Heart right ventricle (tissue), 16 donors: ENCODE measurements around the gene UQCC5. TPM values are rescaled to one million over a fixed set of nuclear protein-coding genes. Genes with fewer than 3 reads are reported as not detected.

Source experiments
- ATAC-seq, 8 donors: fragments of 200-7000 bp; cut with Tn5 transposase; one replicate each; pipeline ENCODE4 v1.9.1; 2020; ENCODE audit warnings: mild to moderate bottlenecking in 8 of 8, moderate library complexity in 8 of 8, moderate number of reproducible peaks in 1 of 8
- DNase-seq, 2 donors: peaks; one replicate each; pipeline ENCODE4 v3.0.0-alpha.2; 2020
- H3K27ac ChIP-seq, 10 donors: fragments of 200-600 bp; sonication (generic) in 2 of 10; one replicate each; pipeline versions ENCODE4 v1.5.0 to v1.8.0; 2020 to 2022; ENCODE audit warnings: mild to moderate bottlenecking in 3 of 10
- H3K27me3 ChIP-seq, 7 donors: fragments of 200-600 bp; one replicate each; pipeline ENCODE4 v1.8.0; 2021 to 2022; ENCODE audit warnings: mild to moderate bottlenecking in 2 of 7
- H3K36me3 ChIP-seq, 9 donors: fragments of 200-600 bp; sonication (generic) in 1 of 9; one replicate each; pipeline versions ENCODE4 v1.5.0 to v1.8.0; 2020 to 2022; ENCODE audit warnings: mild to moderate bottlenecking in 2 of 9
- H3K4me1 ChIP-seq, 9 donors: fragments of 200-600 bp; sonication (generic) in 1 of 9; one replicate each; pipeline versions ENCODE4 v1.5.0 to v1.8.0; 2020 to 2022; ENCODE audit warnings: mild to moderate bottlenecking in 4 of 9
- H3K4me3 ChIP-seq, 10 donors: fragments of 200-600 bp; sonication (generic) in 2 of 10; one replicate each; pipeline versions ENCODE4 v1.5.0 to v1.8.0; 2020 to 2022; ENCODE audit warnings: mild to moderate bottlenecking in 7 of 10, moderate library complexity in 2 of 10
- H3K9me3 ChIP-seq, 11 donors: fragments of 200-600 bp in 10 of 11; sonication (generic) in 2 of 11; one replicate each; pipeline versions ENCODE4 v1.5.0 to v1.8.0; 2013 to 2022; ENCODE audit warnings: mild to moderate bottlenecking in 2 of 11, control low read depth in 1 of 11, moderate library complexity in 1 of 11
- CTCF ChIP-seq, 9 donors: fragments of 200-600 bp; sonication (generic) in 2 of 9; IDR thresholded peaks; one replicate each; pipeline versions ENCODE4 v1.5.0 to v1.8.0; 2021 to 2022; ENCODE audit warnings: antibody characterized with exemption in 9 of 9, mild to moderate bottlenecking in 5 of 9, moderate library complexity in 1 of 9
- WGBS, 2 donors: extraction: QIAGEN DNeasy Blood & Tissue Kit; methylation state at CpG; one replicate each; pipeline ENCODE4 v1.1.7; 2013; ENCODE audit warnings: inconsistent platforms in 1 of 2; 5-methylcytosine and 5-hydroxymethylcytosine counted together
- intact Hi-C, 10 donors: fragments of 100-400 bp; cut with DNase I; formaldehyde crosslinking; loops; one replicate each; pipeline versions ENCODE4 v1.11.1 to v1.14.2; 2022
- polyA plus RNA-seq, 2 donors: library from polyadenylated mRNA; stranded (reverse); fragments of 200-250 nt; gene quantifications; one replicate each; pipeline ENCODE4 v1.2.3, GENCODE V29; 2013
- total RNA-seq, 10 donors: library from RNA; stranded (reverse); fragmentation: NEBNext Ultra II Directional in 3 of 10; extraction: Animal tissue kit (Norgen Biotek cat#: 25700) in 3 of 10; gene quantifications; one replicate each; pipeline versions ENCODE4 v1.2.1 to v1.2.4, GENCODE V29; 2021 to 2023
- donor health status: Arrhythmogenic right ventricular cardiomyopathy.
- donor health status: ischemic (EF 13 %, LVEDD 7.1; RV severe dilation, severe dysfunction).
- donor health status: healthy with polysubstance abuse.
- donor health status: DM: no; HTN: yes; CAD: no.
- donor health status: DM: no; HTN: no; CAD: no.
- donor health status: ischemic (EF 25% LVEDD 6.9; RV normal size, moderate dysfunction).
- donor health status: ischemic (EF 25% LVEDD 5.7; RV mildly dilated, moderate dysfunction).
- donor health status: healthy.
- donor health status: DM: yes; HTN: yes; CAD: no.
- donor health status: Ischemic cardiomyopathy.
- donor health status: ischemic (EF 35%, LVEDD 5.7; RV mildly dilated, moderate dysfunction).
- donor health status: nonischemic (EF 11% LVEDD 7.7; RV severe dilation, severe dysfunction).
- donor health status: DM: yes; HTN: yes; CAD: no.
- donor health status: PGD.
- donor health status: ischemic (EF 29% LVEDD 5.4; RV normal size, mild dysfunction).
- donor health status: nonischemic (EF 23%, LVEDD 6.1; RV moderate dilation, normal function).

Gene UQCC5
- total and polyA plus RNA-seq, 12 donors = 30.2 to 147 (median 70.3) TPM

- H3K4me3 ChIP-seq = peak overlapping the region; percentile 45 to 68 (median 60)
- H3K36me3 ChIP-seq = peaks cover 0 to 5% (median 0%) of the 10 kb centered on the region in 9 donors
- H3K4me1 ChIP-seq = peaks cover 44 to 88% (median 69%) of the 10 kb centered on the region in 9 donors
- DNase-seq = peak in 1 of 2 donors; percentile 30
- no peaks in the 10 kb centered on the region for H3K9me3 ChIP-seq
- intact Hi-C loops = loop anchor here in 6 of 10 donors (5.0 kb wide), 3 partner anchors 42 to 62 kb away; no protein-coding TSS in a partner anchor
- no peak for TF ChIP-seq CTCF (IDR thresholded peaks at IDR 0.05)
- no peak for ATAC-seq
- 53 to 62% methylated on average over 57 of the region's 57 CpGs for WGBS, 2 donors
- H3K27me3 ChIP-seq = no peaks in the 10 kb centered on the region
- peak overlapping the region; percentile 71 to 87 (median 82) for H3K27ac ChIP-seq
These were observed 1.9 kb upstream of the UQCC5 start for GRCh38 chr3:52534281-52535183.

- no peaks in the 10 kb centered on the region for H3K27me3 ChIP-seq
- no peak for ATAC-seq
- DNase-seq = no peak
- H3K4me3 ChIP-seq = peak overlapping the region in 7 of 10 donors; percentile 63 to 93 (median 74)
- peaks cover 34 to 88% (median 66%) of the 10 kb centered on the region in 9 donors for H3K4me1 ChIP-seq
- no peaks in the 10 kb centered on the region for H3K9me3 ChIP-seq
- intact Hi-C loops = loop anchor here in 7 of 10 donors (2.0 to 5.0 kb wide), 4 partner anchors 43 to 65 kb away; no protein-coding TSS in a partner anchor
- H3K36me3 ChIP-seq = peaks cover 0 to 15% (median 0%) of the 10 kb centered on the region in 9 donors
- no peak for TF ChIP-seq CTCF (IDR thresholded peaks at IDR 0.05)
- WGBS, 2 donors = 92 to 93% methylated on average over 19 of the region's 19 CpGs
- peak overlapping the region in 9 of 10 donors; percentile 42 to 88 (median 60) for H3K27ac ChIP-seq
These were observed 844 bp upstream of the UQCC5 start for GRCh38 chr3:52535411-52536111.

GRCh38 chr3:52536112-52536368 lies 365 bp upstream of the UQCC5 start:
- 12 to 14% methylated on average over 9 of the region's 9 CpGs for WGBS, 2 donors
- H3K4me3 ChIP-seq = peak overlapping the region in 9 of 10 donors; percentile 63 to 93 (median 74)
- DNase-seq (no peak), ATAC-seq (no peak)
- no peak for TF ChIP-seq CTCF (IDR thresholded peaks at IDR 0.05)
- H3K27me3 ChIP-seq = no peaks in the 10 kb centered on the region
- peaks cover 0 to 20% (median 0%) of the 10 kb centered on the region in 9 donors for H3K36me3 ChIP-seq
- intact Hi-C loops = loop anchor here in 7 of 10 donors (2.0 to 5.0 kb wide), 4 partner anchors 44 to 65 kb away; no protein-coding TSS in a partner anchor
- no peaks in the 10 kb centered on the region for H3K9me3 ChIP-seq
- peak overlapping the region in 9 of 10 donors; percentile 21 to 88 (median 52) for H3K27ac ChIP-seq
- H3K4me1 ChIP-seq = peaks cover 29 to 88% (median 63%) of the 10 kb centered on the region in 9 donors

- DNase-seq = no peak
- H3K9me3 ChIP-seq = no peaks in the 10 kb centered on the region
- 3 to 4% methylated on average over 6 of the region's 6 CpGs for WGBS, 2 donors
- peak overlapping the region; percentile 82 to 96 (median 92) for H3K27ac ChIP-seq
- intact Hi-C loops = loop anchor here in 7 of 10 donors (2.0 to 5.0 kb wide), 4 partner anchors 45 to 66 kb away; no protein-coding TSS in a partner anchor
- no peaks in the 10 kb centered on the region for H3K27me3 ChIP-seq
- ATAC-seq = peak in 6 of 8 donors; percentile 3 to 29 (median 18)
- peak overlapping the region; percentile 46 to 93 (median 71) for H3K4me3 ChIP-seq
- peaks cover 20 to 84% (median 56%) of the 10 kb centered on the region in 9 donors for H3K4me1 ChIP-seq
- H3K36me3 ChIP-seq = peaks cover 0 to 28% (median 0%) of the 10 kb centered on the region in 9 donors
- TF ChIP-seq CTCF (IDR thresholded peaks at IDR 0.05) = no peak
These were observed 788 bp downstream of the UQCC5 start for GRCh38 chr3:52537165-52537620.
